Activated CD4-positive, alpha-beta memory T cell treated with anti-CD3 and anti-CD28 coated beads, Interleukin-2, amount 10 ng/mL, durations not matched to agents 7 days and 5 days (primary cell): Measurements from ENCODE around the gene CHST15. TPM values are rescaled to one million over a fixed set of nuclear protein-coding genes. Genes with fewer than 3 reads are reported as not detected.

Experiments
- CTCF ChIA-PET: fragments of 350-600 bp; sonication (Branson Sonifier 250); formaldehyde crosslinking; loops from one replicate; lab custom pipeline; 2021; ENCODE audit warnings: antibody characterized with exemption, inconsistent platforms; lab: Charles Lee
- POLR2A ChIA-PET: fragments of 350-600 bp; sonication (Branson Sonifier 250); formaldehyde crosslinking; loops from one replicate; lab custom pipeline; 2021; ENCODE audit warnings: antibody characterized with exemption; lab: Charles Lee
- DNase-seq: peaks from one replicate; pipeline ENCODE4 v3.0.0-alpha.2; 2020
- H3K27ac Mint-ChIP-seq: one replicate; pipeline ENCODE4 v1.8.0; 2021; ENCODE audit warnings: mild to moderate bottlenecking, mixed read lengths
- H3K27me3 Mint-ChIP-seq: one replicate; pipeline ENCODE4 v1.8.0; 2021; ENCODE audit warnings: mixed read lengths
- H3K36me3 Mint-ChIP-seq: one replicate; pipeline ENCODE4 v1.8.0; 2021; ENCODE audit warnings: low read depth, mixed read lengths
- H3K4me1 Mint-ChIP-seq: one replicate; pipeline ENCODE4 v1.8.0; 2021; ENCODE audit warnings: mixed read lengths
- H3K4me3 Mint-ChIP-seq: one replicate; pipeline ENCODE4 v1.8.0; 2021; ENCODE audit warnings: mild to moderate bottlenecking, mixed read lengths
- H3K9me3 Mint-ChIP-seq: one replicate; pipeline ENCODE4 v1.8.0; 2021; ENCODE audit warnings: mixed read lengths
- total RNA-seq, 2 experiments: library from RNA; stranded (reverse); gene quantifications; one replicate each; pipeline ENCODE4 v1.2.3, GENCODE V29; 2021

The CHST15 gene
- total RNA-seq, 2 experiments from 2014 or later, result 0.10 to 0.20 TPM

- Mint-ChIP-seq H3K4me3 (no peak overlapping the region), H3K27ac (no peak overlapping the region), H3K4me1 (no peaks in the 10 kb centered on the region), H3K36me3 (no peaks in the 10 kb centered on the region), H3K27me3 (no peaks in the 10 kb centered on the region), H3K9me3 (no peaks in the 10 kb centered on the region)
- POLR2A ChIA-PET, result interaction anchor here (0.7 kb wide), 1 partner anchor 810 kb away, joined by 3 read pairs; no protein-coding TSS in a partner anchor
- CTCF ChIA-PET, result no interaction called here
- DNase-seq, result no peak
These were observed 88.3 kb downstream of the CHST15 start for GRCh38 chr10:124005091-124005490.

- ChIA-PET POLR2A (no interaction called here), CTCF (no interaction called here)
- H3K9me3 Mint-ChIP-seq, result no peaks in the 10 kb centered on the region
- H3K36me3 Mint-ChIP-seq, result no peaks in the 10 kb centered on the region
- H3K4me1 Mint-ChIP-seq, result no peaks in the 10 kb centered on the region
- DNase-seq, result no peak
- no peak overlapping the region for H3K4me3 Mint-ChIP-seq
- H3K27ac Mint-ChIP-seq, result no peak overlapping the region
- H3K27me3 Mint-ChIP-seq, result no peaks in the 10 kb centered on the region
These were observed 88.8 kb downstream of the CHST15 start for GRCh38 chr10:124004663-124005004.

DNA sequence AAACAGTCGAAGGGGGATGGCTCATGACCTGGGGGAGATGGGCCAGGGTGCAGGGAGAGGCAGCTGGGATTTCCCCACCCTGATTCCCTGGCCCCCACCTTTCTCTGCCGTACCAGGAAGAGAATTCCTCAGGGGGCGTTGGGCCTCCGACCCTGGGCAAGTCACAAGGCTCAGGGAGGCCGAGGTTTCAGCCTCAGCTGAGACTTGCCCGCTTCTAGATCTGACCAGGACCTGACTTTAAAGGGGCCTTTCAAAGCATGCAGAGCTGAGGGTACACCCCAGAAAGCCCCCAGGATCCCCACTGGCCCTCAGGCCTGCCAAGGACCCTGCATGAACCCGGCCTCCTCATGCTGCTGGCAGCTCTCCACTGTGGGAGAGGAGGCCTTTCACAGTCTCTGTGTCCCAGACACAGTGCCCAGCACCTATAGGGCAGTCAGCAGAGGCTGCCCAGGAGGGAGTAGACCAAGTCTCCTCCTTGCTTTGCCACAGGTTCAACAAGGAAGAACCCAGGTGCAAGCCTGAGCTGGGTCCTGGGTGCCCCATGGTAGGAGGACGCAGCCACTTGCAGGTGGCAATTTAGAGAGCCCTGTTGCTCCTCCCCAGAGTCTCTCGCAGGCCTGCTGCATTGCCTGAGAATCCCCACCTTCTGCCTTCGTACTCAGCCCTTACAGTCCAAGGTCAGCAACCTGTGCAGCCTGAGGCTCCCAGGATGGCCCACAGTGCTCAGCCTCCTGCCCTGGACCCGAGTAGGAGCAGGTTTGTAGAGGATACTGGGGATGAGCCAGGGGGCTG, 89.3 kb downstream of the CHST15 start:
- no peak for DNase-seq
- Mint-ChIP-seq H3K36me3 (no peaks in the 10 kb centered on the region), H3K4me1 (no peaks in the 10 kb centered on the region), H3K9me3 (no peaks in the 10 kb centered on the region), H3K27ac (no peak overlapping the region), H3K27me3 (no peaks in the 10 kb centered on the region), H3K4me3 (no peak overlapping the region)
- ChIA-PET POLR2A (no interaction called here), CTCF (interaction anchor here (1.6 kb wide), 1 partner anchor 9 kb away, joined by 5 read pairs; no protein-coding TSS in a partner anchor)

DNA sequence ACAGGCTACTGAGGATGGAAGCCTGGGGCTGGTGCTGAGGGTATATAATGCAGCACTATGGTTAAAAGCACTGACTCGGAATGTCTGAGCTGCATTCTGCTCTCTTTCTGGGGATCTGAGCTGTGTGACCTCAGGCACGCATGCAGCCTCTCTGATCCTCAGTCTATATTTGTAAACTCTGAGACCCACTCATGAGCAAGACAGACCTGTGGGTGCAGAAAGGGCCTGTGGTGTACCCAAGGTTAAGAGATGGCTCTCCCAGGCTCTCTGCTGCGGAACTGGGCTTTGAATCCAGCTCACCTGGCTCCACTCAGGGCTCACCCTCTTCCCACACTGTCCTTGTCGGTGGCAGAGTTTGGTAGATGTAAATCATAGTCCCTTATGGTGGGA, 89.9 kb downstream of the CHST15 start:
- no peaks in the 10 kb centered on the region for H3K9me3 Mint-ChIP-seq
- no peak overlapping the region for H3K4me3 Mint-ChIP-seq
- DNase-seq, result no peak
- H3K36me3 Mint-ChIP-seq, result no peaks in the 10 kb centered on the region
- no peaks in the 10 kb centered on the region for H3K27me3 Mint-ChIP-seq
- no peak overlapping the region for H3K27ac Mint-ChIP-seq
- H3K4me1 Mint-ChIP-seq, result no peaks in the 10 kb centered on the region
- ChIA-PET CTCF (interaction anchor here (1.6 kb wide), 1 partner anchor 9 kb away, joined by 5 read pairs; no protein-coding TSS in a partner anchor), POLR2A (no interaction called here)

DNA sequence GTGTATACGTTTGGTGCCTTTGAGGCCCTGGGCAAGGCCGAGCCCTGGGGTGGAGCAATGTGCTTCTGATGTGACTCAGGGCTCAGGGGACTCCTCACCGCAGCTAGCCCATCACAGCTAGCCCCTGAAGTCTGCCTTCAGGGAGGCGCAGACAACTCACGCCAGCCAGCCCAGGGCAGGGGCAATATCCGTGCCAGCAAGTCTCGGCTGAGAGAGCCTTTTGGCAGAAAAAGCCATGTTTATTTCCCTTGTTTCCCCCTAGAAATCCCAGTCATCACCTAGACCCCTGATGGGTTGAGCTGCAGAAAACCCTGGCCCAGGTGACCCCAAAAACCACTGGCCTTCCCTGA, 90.4 kb downstream of the CHST15 start:
- POLR2A ChIA-PET, result no interaction called here
- no peak for DNase-seq
- Mint-ChIP-seq H3K27ac (no peak overlapping the region), H3K36me3 (no peaks in the 10 kb centered on the region), H3K4me1 (no peaks in the 10 kb centered on the region), H3K4me3 (no peak overlapping the region), H3K9me3 (no peaks in the 10 kb centered on the region), H3K27me3 (no peaks in the 10 kb centered on the region)
- CTCF ChIA-PET, result interaction anchor here (1.6 kb wide), 1 partner anchor 8 kb away, joined by 5 read pairs; no protein-coding TSS in a partner anchor

- ChIA-PET POLR2A (no interaction called here), CTCF (interaction anchor here (1.6 kb wide), 1 partner anchor 8 kb away, joined by 5 read pairs; no protein-coding TSS in a partner anchor)
- Mint-ChIP-seq H3K9me3 (no peaks in the 10 kb centered on the region), H3K27ac (no peak overlapping the region), H3K4me3 (no peak overlapping the region), H3K4me1 (no peaks in the 10 kb centered on the region), H3K27me3 (peaks cover 2% of the 10 kb centered on the region), H3K36me3 (no peaks in the 10 kb centered on the region)
- DNase-seq, result no peak
These were observed 90.9 kb downstream of the CHST15 start for GRCh38 chr10:124002391-124003069.

DNA sequence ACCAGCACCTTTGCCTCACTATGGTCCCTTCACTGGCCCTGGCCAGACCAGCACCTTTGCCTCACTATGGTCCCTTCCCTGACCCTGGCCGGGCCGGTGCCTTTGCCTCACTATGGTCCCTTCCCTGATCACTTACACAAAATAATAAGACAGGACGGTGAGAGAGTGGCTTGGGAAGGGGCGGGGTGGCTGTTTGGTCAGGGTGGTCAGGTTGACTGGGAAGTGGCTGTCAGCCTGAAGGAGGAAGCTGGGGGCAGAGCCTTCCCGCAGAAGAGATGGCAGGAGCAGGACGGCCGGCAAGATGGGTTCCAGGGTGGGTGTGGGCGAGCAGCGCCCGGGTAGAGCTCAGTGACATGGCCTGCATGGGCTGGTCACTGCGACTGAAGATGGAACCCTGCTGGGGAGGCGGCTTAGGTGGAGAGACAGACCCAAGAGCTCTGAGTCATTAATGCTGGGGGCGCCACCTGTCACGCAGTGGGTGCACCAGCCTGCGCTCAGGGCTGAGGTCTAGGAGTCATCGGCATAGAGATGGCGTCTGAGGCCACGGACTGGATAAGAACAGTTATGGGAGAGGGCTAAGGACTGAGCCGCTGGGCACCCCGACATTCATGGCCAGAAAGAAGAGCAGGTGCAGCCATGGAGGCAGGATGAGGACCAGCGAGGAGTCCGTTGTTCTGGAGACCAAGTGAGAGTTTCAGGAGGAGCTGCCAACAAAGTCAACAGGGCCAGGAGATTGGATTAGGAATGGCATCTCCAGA, 91.8 kb downstream of the CHST15 start:
- Mint-ChIP-seq H3K4me1 (no peaks in the 10 kb centered on the region), H3K36me3 (no peaks in the 10 kb centered on the region), H3K9me3 (no peaks in the 10 kb centered on the region), H3K27ac (no peak overlapping the region), H3K4me3 (no peak overlapping the region), H3K27me3 (peaks cover 2% of the 10 kb centered on the region)
- ChIA-PET POLR2A (no interaction called here), CTCF (no interaction called here)
- no peak for DNase-seq

- Mint-ChIP-seq H3K27me3 (peaks cover 7% of the 10 kb centered on the region), H3K27ac (no peak overlapping the region), H3K4me3 (no peak overlapping the region), H3K9me3 (no peaks in the 10 kb centered on the region), H3K36me3 (no peaks in the 10 kb centered on the region), H3K4me1 (no peaks in the 10 kb centered on the region)
- POLR2A ChIA-PET, result no interaction called here
- CTCF ChIA-PET, result interaction anchor here (0.6 kb wide), 1 partner anchor 207 kb away, joined by 4 read pairs; no protein-coding TSS in a partner anchor
- no peak for DNase-seq
These were observed 92.6 kb downstream of the CHST15 start for GRCh38 chr10:124000792-124001201.

DNA sequence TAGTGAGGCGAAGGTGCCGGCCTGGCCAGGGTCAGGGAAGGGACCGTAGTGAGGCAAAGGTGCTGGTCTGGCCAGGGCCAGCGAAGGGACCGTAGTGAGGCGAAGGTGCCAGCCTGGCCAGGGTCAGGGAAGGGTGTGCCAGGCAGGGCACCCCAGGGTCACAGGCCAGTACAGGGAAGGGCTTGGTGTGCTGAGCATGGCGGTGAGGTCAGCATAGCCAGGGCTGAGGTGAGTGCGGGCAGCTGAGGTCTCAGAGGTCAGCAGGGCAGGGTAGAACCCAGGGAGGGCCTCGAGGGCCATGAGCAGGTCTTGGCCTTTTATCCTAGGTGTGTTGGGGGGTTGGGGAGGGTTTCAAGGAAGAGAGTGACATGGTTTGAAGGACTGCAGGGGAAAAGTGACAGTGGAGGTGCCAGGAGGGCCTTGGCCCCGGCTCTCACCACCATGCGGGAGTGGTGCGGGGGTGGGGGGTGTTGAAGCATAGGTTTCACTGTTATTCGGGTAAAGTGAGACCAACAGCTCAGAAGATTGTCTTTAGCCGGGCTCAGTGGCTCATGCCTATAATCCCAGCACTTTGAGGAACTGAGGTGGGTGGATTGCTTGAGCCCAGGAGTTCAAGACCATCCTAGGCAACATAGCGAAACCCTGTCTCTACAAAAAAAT, 93.3 kb downstream of the CHST15 start:
- ChIA-PET POLR2A (no interaction called here), CTCF (no interaction called here)
- Mint-ChIP-seq H3K27me3 (peaks cover 8% of the 10 kb centered on the region), H3K36me3 (no peaks in the 10 kb centered on the region), H3K4me3 (no peak overlapping the region), H3K4me1 (no peaks in the 10 kb centered on the region), H3K9me3 (no peaks in the 10 kb centered on the region), H3K27ac (no peak overlapping the region)
- no peak for DNase-seq

DNA sequence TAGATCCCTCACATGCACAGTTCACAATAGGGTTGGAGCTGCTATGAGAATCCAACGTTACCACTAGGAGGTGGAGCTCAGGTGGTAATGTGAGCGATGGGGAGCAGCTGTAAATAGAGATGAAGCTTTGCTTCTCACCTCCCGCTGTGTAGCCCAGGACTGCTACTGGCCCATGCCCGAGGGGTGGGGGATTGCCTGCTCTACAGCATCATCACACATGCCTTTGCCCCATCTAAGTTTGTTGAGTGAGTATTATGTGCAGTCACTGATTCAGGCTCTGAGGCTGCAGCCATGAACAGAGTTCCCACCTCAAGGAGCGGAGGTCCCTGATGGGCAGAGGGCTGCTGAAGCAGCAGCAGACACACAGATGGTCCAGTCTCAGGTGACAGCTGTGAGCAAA, 94.1 kb downstream of the CHST15 start:
- DNase-seq, result no peak
- no peak overlapping the region for H3K27ac Mint-ChIP-seq
- CTCF ChIA-PET, result no interaction called here
- POLR2A ChIA-PET, result no interaction called here
- H3K4me1 Mint-ChIP-seq, result no peaks in the 10 kb centered on the region
- H3K4me3 Mint-ChIP-seq, result no peak overlapping the region
- H3K9me3 Mint-ChIP-seq, result no peaks in the 10 kb centered on the region
- no peaks in the 10 kb centered on the region for H3K36me3 Mint-ChIP-seq
- H3K27me3 Mint-ChIP-seq, result peaks cover 15% of the 10 kb centered on the region

DNA sequence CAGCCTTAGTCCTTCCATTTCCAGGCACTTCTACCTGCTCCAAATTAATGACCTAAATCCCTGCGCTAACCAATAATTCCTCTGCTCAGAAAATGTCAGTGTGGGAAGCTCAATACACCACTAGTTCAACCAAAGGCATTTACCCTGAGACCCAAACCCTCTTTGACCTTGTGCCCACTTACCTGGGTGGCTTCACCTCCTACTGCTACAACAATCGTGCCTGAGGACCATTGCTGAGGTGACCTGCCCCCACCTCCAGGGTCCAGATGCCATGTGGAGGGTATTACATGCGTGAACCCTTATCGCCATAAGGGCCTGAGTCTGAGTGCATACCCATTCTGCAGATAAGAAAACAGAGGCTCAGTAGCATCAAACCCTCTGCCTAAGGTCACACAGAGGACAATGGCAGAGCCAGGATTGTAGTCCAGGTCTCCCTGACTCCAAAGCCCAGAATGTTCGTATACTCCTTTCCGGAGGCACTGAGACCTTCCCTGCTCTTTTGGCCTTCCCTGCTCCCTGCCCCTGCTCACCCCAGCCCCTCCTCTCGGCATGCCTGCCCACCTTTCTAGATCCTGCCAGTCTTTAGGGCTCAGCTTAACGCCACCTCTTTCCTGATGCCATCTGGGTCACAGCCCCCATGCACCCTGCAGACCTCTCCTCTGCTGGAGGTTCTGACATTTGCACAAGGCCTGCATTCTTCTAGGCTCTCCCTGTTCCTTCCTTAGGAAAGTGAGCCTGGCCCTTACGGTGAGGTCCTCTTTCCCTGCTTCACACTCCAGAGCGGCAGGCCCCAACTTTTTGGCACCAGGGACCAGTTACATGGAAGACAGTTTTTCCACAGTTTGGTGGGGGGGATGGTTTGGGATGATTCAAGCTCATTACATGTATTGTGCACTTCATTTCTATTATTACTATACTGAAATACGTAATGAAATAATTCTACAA, 94.9 kb downstream of the CHST15 start:
- no peaks in the 10 kb centered on the region for H3K4me1 Mint-ChIP-seq
- no peak overlapping the region for H3K27ac Mint-ChIP-seq
- CTCF ChIA-PET, result interaction anchor here (7.2 kb wide), 1 partner anchor 391 kb away, joined by 164 read pairs; no protein-coding TSS in a partner anchor
- H3K27me3 Mint-ChIP-seq, result peaks cover 22% of the 10 kb centered on the region
- no peaks in the 10 kb centered on the region for H3K36me3 Mint-ChIP-seq
- no peak for DNase-seq
- H3K4me3 Mint-ChIP-seq, result no peak overlapping the region
- POLR2A ChIA-PET, result no interaction called here
- no peaks in the 10 kb centered on the region for H3K9me3 Mint-ChIP-seq
